GM18870 (cell line): ENCODE data around the gene FGF3.

Source experiments
- ATAC-seq: cut with Tn5 transposase; IDR thresholded peaks from one replicate; pipeline ENCODE4 v1.9.1; 2021; ENCODE audit warnings: moderate library complexity; ENCODE audit not compliant: unreplicated experiment

The FGF3 gene

GRCh38 chr11:69818603-69819441 is at the start of gene FGF3:
Gene FGF3, minus strand, starts transcription at chr11:69819416. Its CDS starts 483 bp downstream, at chr11:69818933.
- ATAC-seq: no peak

GRCh38 chr11:69868871-69869270 is 49.7 kb upstream of the FGF3 start:
- ATAC-seq: no peak

GRCh38 chr11:69868006-69868810 is 49.0 kb upstream of the FGF3 start:
- no peak for ATAC-seq

GRCh38 chr11:69867076-69868005 is 48.1 kb upstream of the FGF3 start:
- no peak for ATAC-seq

GRCh38 chr11:69866648-69867047 is 47.4 kb upstream of the FGF3 start:
- no peak for ATAC-seq

GRCh38 chr11:69865707-69866106 is 46.5 kb upstream of the FGF3 start:
- ATAC-seq: no peak

GRCh38 chr11:69864686-69865661 is 45.8 kb upstream of the FGF3 start:
- no peak for ATAC-seq

GRCh38 chr11:69863544-69864200 is 44.5 kb upstream of the FGF3 start:
- no peak for ATAC-seq

- no peak for ATAC-seq
These were observed 43.8 kb upstream of the FGF3 start for GRCh38 chr11:69862797-69863543.

- no peak for ATAC-seq
These were observed 43.1 kb upstream of the FGF3 start for GRCh38 chr11:69862331-69862771.

GRCh38 chr11:69861901-69862300 is 42.7 kb upstream of the FGF3 start:
- ATAC-seq: no peak

- no peak for ATAC-seq
These were observed 41.7 kb upstream of the FGF3 start for GRCh38 chr11:69860796-69861445.

GRCh38 chr11:69860244-69860643 is 41.0 kb upstream of the FGF3 start:
- ATAC-seq: no peak

GRCh38 chr11:69859275-69859934 is 40.2 kb upstream of the FGF3 start:
- ATAC-seq: no peak

- no peak for ATAC-seq
These were observed 36.2 kb upstream of the FGF3 start for GRCh38 chr11:69855421-69855820.

- no peak for ATAC-seq
These were observed 35.5 kb upstream of the FGF3 start for GRCh38 chr11:69854713-69855112.

- ATAC-seq: no peak
These were observed 32.8 kb upstream of the FGF3 start for GRCh38 chr11:69852056-69852455.
